Right lobe of liver (tissue), 4 donors: ENCODE measurements around the gene PTCD3.

Experiments used
- CTCF ChIP-seq, 4 donors: fragments of 200-600 bp in 3 of 4; fragments of 450-650 bp in 1 of 4; IDR thresholded peaks; one replicate each; pipeline versions ENCODE4 v1.5.1 to v1.8.0; 2016 to 2022; ENCODE audit warnings: antibody characterized with exemption in 4 of 4, mild to moderate bottlenecking in 2 of 4
- POLR2A ChIP-seq: fragments of 450-650 bp; IDR thresholded peaks from one replicate; pipeline ENCODE4 v1.6.1; 2017; ENCODE audit warnings: antibody characterized with exemption, mild to moderate bottlenecking
- donor health status: DM: no; HTN: no; CAD: no.
- donor health status: DM: no; HTN: no; CAD: no.
- donor health status: DM: no; HTN: yes; CAD: no.

- TF ChIP-seq CTCF (IDR thresholded peaks at IDR 0.05) (no peak), POLR2A (no peak)
These were observed 44.0 kb upstream of the PTCD3 start for GRCh38 chr2:86062043-86062442.
